PC-3 (cell line): ENCODE data around the gene CEBPG.

Experiments
- CTCF ChIP-seq: fragments of 300-600 bp; sonication (generic); conservative IDR thresholded peaks from 2 replicates; pipeline ENCODE4 v1.5.1; 2017; ENCODE audit warnings: antibody characterized with exemption, low read depth, mild to moderate bottlenecking, low read length
- EZH2 ChIP-seq: fragments of 300-600 bp; sonication (generic); IDR thresholded peaks from one replicate; pipeline ENCODE4 v1.6.1; 2017; ENCODE audit warnings: antibody characterized with exemption, mild to moderate bottlenecking, low read length; ENCODE audit not compliant: unreplicated experiment
- EZH2phosphoT487 ChIP-seq: fragments of 300-600 bp; sonication (generic); IDR thresholded peaks from 2 replicates; pipeline ENCODE4 v1.6.1; 2018; ENCODE audit warnings: mild to moderate bottlenecking, antibody characterized with exemption, low read length, borderline replicate concordance

DNA sequence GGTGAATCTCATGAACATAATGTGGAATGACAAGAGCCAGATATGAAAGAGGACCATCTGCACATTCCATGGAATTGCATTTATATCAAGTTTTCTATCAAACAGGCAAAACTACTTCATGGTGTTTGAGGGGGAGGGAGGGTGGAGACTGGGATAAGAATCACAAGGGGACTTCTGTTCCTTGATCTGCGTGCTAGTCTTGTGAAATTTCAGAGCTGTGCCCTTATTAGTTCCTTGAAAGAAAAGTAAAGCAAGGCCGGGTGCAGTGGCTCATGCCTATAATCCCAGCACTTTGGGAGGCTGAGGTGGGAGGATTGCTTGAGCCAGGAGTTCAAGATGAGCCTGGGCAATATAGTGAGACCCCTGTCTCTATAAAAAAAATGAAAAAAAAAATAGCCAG lies 30.2 kb upstream of the CEBPG start:
- TF ChIP-seq CTCF (no peak), EZH2phosphoT487 (no peak), EZH2 (no peak)
